CD4-positive, alpha-beta memory T cell (primary cell): ENCODE results near the gene CLEC2A. TPM values are rescaled to one million over a fixed set of nuclear protein-coding genes. Genes with fewer than 3 reads are reported as not detected.

Source experiments
- CTCF ChIA-PET: fragments of 350-600 bp; sonication (Branson Sonifier 250); formaldehyde crosslinking; loops from one replicate; lab custom pipeline; 2021; ENCODE audit warnings: inconsistent platforms; ENCODE audit not compliant: partially characterized antibody; lab: Charles Lee
- POLR2A ChIA-PET: fragments of 350-600 bp; sonication (Branson Sonifier 250); formaldehyde crosslinking; loops from one replicate; lab custom pipeline; 2021; ENCODE audit not compliant: partially characterized antibody; lab: Charles Lee
- DNase-seq, 5 donors: peaks; one replicate each; pipeline versions ENCODE4 v3.0.0 to v3.0.0-alpha.2; 2020 to 2022; ENCODE audit warnings: mixed read lengths in 1 of 5
- H3K27ac ChIP-seq: one replicate; pipeline ENCODE4 v1.7.0; 2013; ENCODE audit warnings: low read depth, low read length
- H3K27me3 ChIP-seq: 2 replicates; pipeline ENCODE4 v1.7.0; 2013; ENCODE audit warnings: mild to moderate bottlenecking, low read length, moderate library complexity; ENCODE audit not compliant: insufficient read depth
- H3K36me3 ChIP-seq: 2 replicates; pipeline ENCODE4 v1.7.0; 2013; ENCODE audit warnings: mild to moderate bottlenecking, low read length, moderate library complexity; ENCODE audit not compliant: insufficient read depth
- H3K4me1 ChIP-seq: 2 replicates; pipeline ENCODE4 v1.7.0; 2013; ENCODE audit warnings: mild to moderate bottlenecking, low read length, moderate library complexity; ENCODE audit not compliant: insufficient read depth
- H3K4me3 ChIP-seq, 2 donors: one replicate each; pipeline ENCODE4 v1.7.0; 2013; ENCODE audit warnings: low read length in 2 of 2, mild to moderate bottlenecking in 1 of 2
- H3K9me3 ChIP-seq, 2 donors: one replicate each; pipeline ENCODE4 v1.7.0; 2013; ENCODE audit warnings: low read length in 2 of 2, control low read depth in 1 of 2; ENCODE audit not compliant: control insufficient read depth in 1 of 2
- H3K27ac Mint-ChIP-seq, 7 donors: one replicate each; pipeline ENCODE4 v1.8.0; 2020 to 2021; ENCODE audit warnings: mixed read lengths in 7 of 7, mild to moderate bottlenecking in 6 of 7, inconsistent platforms in 3 of 7, moderate library complexity in 3 of 7
- H3K27me3 Mint-ChIP-seq, 2 donors: one replicate each; pipeline ENCODE4 v1.8.0; 2020 to 2021; ENCODE audit warnings: mixed read lengths in 2 of 2
- H3K36me3 Mint-ChIP-seq, 2 donors: one replicate each; pipeline ENCODE4 v1.8.0; 2020 to 2021; ENCODE audit warnings: mixed read lengths in 2 of 2, inconsistent platforms in 1 of 2, mild to moderate bottlenecking in 1 of 2
- H3K4me1 Mint-ChIP-seq, 4 donors: one replicate each; pipeline ENCODE4 v1.8.0; 2020 to 2021; ENCODE audit warnings: mixed read lengths in 4 of 4, mild to moderate bottlenecking in 1 of 4
- H3K4me3 Mint-ChIP-seq, 8 donors: one replicate each; pipeline ENCODE4 v1.8.0; 2020 to 2021; ENCODE audit warnings: mixed read lengths in 8 of 8, mild to moderate bottlenecking in 7 of 8, moderate library complexity in 6 of 8, inconsistent platforms in 3 of 8
- H3K9me3 Mint-ChIP-seq, 8 donors: one replicate each; pipeline ENCODE4 v1.8.0; 2020 to 2021; ENCODE audit warnings: mixed read lengths in 8 of 8, mild to moderate bottlenecking in 5 of 8, inconsistent platforms in 3 of 8, moderate library complexity in 1 of 8
- intact Hi-C: fragments of 100-400 bp; cut with micrococcal nuclease; formaldehyde crosslinking; loops from one replicate; pipeline ENCODE4 v1.15.1; 2023
- polyA plus RNA-seq, 2 donors: library from polyadenylated mRNA; unstranded; fragments of 300-500 nt; fragmentation: Illumina TruSeq; gene quantifications; one replicate each; pipeline ENCODE4 v1.2.3, GENCODE V29; 2021
- total RNA-seq, 2 experiments: library from RNA; stranded (reverse); gene quantifications; one replicate each; pipeline ENCODE4 v1.2.3, GENCODE V29; 2021

The CLEC2A gene
- total and polyA plus RNA-seq, 4 experiments from 2014 or later, result not detected

DNA sequence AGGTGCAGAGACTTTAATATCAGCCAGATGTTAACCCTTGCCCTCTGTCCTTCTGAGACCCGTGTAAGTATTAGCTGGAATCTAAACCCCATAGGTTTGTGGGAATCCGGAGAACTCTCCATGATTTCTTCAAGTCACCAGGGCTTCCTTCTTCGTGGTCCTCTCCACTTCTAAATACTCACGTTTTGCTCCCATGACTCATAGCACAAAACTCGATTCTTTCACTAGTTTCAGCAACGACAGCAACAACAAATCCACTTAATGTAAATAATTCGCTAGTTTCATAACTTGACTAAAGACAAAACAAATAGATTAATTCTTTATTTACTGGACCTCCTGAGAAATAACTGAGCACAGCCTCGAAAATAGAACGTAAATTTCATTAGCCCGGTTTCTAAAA, 4.4 kb upstream of the CLEC2A start:
- H3K27ac ChIP-seq, result no peak overlapping the region
- H3K4me3 Mint-ChIP-seq, result no peak overlapping the region
- intact Hi-C loops, result no loop called here
- ChIA-PET POLR2A (no interaction called here), CTCF (interaction anchor here (1.6 kb wide), 1 partner anchor 9 kb away, joined by 3 read pairs; no protein-coding TSS in a partner anchor)
- no peaks in the 10 kb centered on the region for H3K9me3 ChIP-seq
- H3K36me3 ChIP-seq, result no peaks in the 10 kb centered on the region
- H3K9me3 Mint-ChIP-seq, result no peaks in the 10 kb centered on the region
- H3K4me1 ChIP-seq, result no peaks in the 10 kb centered on the region
- H3K4me1 Mint-ChIP-seq, result peaks cover 0 to 5% (median under 1%) of the 10 kb centered on the region in 4 donors
- peaks cover 0 to 7% of the 10 kb centered on the region in 2 donors for H3K27me3 Mint-ChIP-seq
- H3K27me3 ChIP-seq, result no peaks in the 10 kb centered on the region
- H3K36me3 Mint-ChIP-seq, result no peaks in the 10 kb centered on the region
- no peak overlapping the region for H3K4me3 ChIP-seq
- no peak overlapping the region for H3K27ac Mint-ChIP-seq
- no peak for DNase-seq

DNA sequence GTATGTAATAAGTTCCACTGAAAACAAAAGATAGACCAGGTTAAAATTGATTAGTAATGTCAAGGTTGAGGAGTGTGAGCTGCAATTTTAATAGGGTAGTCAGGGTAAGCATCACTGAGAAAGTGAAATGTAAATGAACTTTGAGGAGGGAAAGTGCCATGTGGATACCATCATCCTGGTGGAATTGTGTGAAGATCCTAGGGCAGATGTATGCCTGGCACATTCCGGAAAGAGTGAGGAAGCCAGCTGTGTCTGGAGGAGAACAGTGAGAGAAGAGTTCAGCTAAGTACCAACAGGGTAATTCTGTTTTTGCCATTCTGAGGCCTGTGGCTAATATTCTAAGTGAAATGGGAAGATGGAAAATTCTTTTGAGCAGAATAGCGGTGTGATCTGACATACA, 2.9 kb upstream of the CLEC2A start:
- H3K27ac Mint-ChIP-seq, result no peak overlapping the region
- no peak overlapping the region for H3K4me3 ChIP-seq
- CTCF ChIA-PET, result interaction anchor here (1.5 kb wide), 1 partner anchor 121 kb away, joined by 7 read pairs; no protein-coding TSS in a partner anchor
- DNase-seq, result no peak
- H3K27ac ChIP-seq, result no peak overlapping the region
- no peaks in the 10 kb centered on the region for H3K36me3 ChIP-seq
- H3K9me3 ChIP-seq, result no peaks in the 10 kb centered on the region
- H3K27me3 ChIP-seq, result no peaks in the 10 kb centered on the region
- intact Hi-C loops, result no loop called here
- POLR2A ChIA-PET, result interaction anchor here (0.9 kb wide), 1 partner anchor 174 kb away, joined by 3 read pairs; the partner anchor contains the start of gene CD69
- H3K27me3 Mint-ChIP-seq, result peaks cover 0 to 4% of the 10 kb centered on the region in 2 donors
- H3K9me3 Mint-ChIP-seq, result no peaks in the 10 kb centered on the region
- H3K4me1 ChIP-seq, result no peaks in the 10 kb centered on the region
- H3K4me3 Mint-ChIP-seq, result no peak overlapping the region
- H3K36me3 Mint-ChIP-seq, result no peaks in the 10 kb centered on the region
- H3K4me1 Mint-ChIP-seq, result no peaks in the 10 kb centered on the region

DNA sequence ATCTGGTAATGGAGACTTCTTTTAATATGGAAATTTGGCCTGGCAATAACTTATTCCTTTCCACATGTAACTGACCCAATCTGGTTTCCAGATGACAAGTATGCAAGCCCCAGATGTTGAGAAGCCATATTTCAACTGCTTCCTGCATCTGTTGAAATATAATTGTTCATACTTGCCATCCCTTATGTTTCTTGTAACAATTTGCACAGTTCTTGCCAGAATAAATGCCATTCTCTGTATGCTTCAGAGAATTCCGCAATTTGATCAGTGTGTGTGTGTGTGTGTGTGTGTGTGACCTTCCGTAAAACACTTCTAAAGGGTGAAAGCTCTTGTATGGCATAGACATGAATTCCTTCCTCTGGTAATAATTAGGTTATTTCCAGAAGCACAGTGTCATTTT, 1.8 kb upstream of the CLEC2A start:
- Histone ChIP-seq H3K27ac (no peak overlapping the region), H3K36me3 (no peaks in the 10 kb centered on the region), H3K4me3 (no peak overlapping the region), H3K27me3 (no peaks in the 10 kb centered on the region), H3K9me3 (no peaks in the 10 kb centered on the region), H3K4me1 (no peaks in the 10 kb centered on the region)
- no peak overlapping the region for H3K27ac Mint-ChIP-seq
- no peak overlapping the region for H3K4me3 Mint-ChIP-seq
- no peak for DNase-seq
- CTCF ChIA-PET, result interaction anchor here (1.5 kb wide), 1 partner anchor 120 kb away, joined by 7 read pairs; no protein-coding TSS in a partner anchor
- peaks cover 0 to 4% of the 10 kb centered on the region in 2 donors for H3K27me3 Mint-ChIP-seq
- no peaks in the 10 kb centered on the region for H3K36me3 Mint-ChIP-seq
- intact Hi-C loops, result no loop called here
- H3K9me3 Mint-ChIP-seq, result no peaks in the 10 kb centered on the region
- POLR2A ChIA-PET, result interaction anchor here (0.6 to 0.9 kb wide), 2 partner anchors 173 to 749 kb away, joined by 3 read pairs; partner anchors contain the start of gene CD69
- no peaks in the 10 kb centered on the region for H3K4me1 Mint-ChIP-seq

DNA sequence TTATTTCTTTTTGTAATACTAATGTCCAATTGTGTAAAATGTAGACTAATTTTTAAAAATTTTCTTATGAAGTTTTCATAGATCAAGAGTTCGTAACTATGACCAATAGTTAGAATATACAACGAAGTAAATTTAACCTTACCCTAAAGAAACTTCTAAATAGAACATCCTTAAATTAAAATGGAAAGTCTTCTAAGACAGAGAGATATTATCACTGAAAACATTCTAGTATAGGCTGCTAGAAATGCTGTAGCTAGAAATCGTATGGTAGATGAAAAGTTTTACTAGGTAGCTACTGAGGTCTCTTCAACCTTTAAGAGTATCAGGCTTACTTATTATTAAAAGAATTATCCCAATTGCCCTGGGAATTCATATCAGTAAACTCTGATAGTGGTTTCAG, 925 bp downstream of the CLEC2A start:
- ChIA-PET POLR2A (no interaction called here), CTCF (interaction anchor here (1.5 kb wide), 1 partner anchor 117 kb away, joined by 9 read pairs; no protein-coding TSS in a partner anchor)
- Histone ChIP-seq H3K4me3 (no peak overlapping the region), H3K27ac (no peak overlapping the region), H3K36me3 (no peaks in the 10 kb centered on the region), H3K27me3 (no peaks in the 10 kb centered on the region), H3K9me3 (no peaks in the 10 kb centered on the region), H3K4me1 (no peaks in the 10 kb centered on the region)
- no peak for DNase-seq
- Mint-ChIP-seq H3K27ac (no peak overlapping the region), H3K27me3 (peaks cover 1 to 8% of the 10 kb centered on the region in 2 donors), H3K4me1 (no peaks in the 10 kb centered on the region), H3K4me3 (no peak overlapping the region), H3K36me3 (no peaks in the 10 kb centered on the region), H3K9me3 (no peaks in the 10 kb centered on the region)
- intact Hi-C loops, result no loop called here

DNA sequence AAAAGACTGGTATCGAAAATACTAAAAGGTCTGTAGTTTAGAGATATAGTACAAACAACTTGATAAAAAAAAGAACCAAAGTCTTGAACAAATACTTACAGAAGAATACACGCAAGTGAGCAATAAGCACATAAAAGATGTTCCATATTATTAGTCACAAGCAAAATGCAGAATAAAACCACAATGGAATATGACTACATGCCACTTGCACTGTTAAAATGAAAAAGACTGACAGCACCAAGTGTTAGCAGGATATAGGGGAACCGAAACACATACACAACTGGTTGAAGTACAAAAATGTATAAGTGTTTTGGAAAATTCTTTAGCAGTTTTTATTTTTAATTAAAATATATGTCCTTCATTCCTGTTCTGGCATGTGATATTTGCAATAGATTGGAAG, 3.6 kb downstream of the CLEC2A start:
- H3K36me3 Mint-ChIP-seq, result no peaks in the 10 kb centered on the region
- CTCF ChIA-PET, result interaction anchor here (1.4 to 6.7 kb wide), 3 partner anchors 112 to 186 kb away, joined by 3 to 116 read pairs (median 52); no protein-coding TSS in a partner anchor

DNA sequence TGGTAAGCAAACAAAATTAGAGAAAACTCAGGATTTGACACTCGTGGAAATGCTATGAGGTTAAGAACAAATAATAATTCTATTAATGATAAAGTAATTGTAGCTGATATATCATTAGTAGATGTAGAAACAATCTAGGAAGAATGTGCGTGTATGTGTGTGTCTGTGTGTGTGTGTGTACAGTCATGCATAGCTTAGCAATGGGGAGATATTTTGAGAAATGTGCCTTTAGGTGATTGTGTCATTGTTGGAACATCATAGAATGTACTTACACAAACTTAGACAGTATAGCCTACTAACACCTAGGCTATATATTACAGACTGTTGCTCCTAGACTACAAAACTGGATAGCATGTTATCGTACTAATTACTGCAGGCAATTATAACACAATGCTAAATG, 5.3 kb downstream of the CLEC2A start:
- peaks cover 1 to 6% of the 10 kb centered on the region in 2 donors for H3K27me3 Mint-ChIP-seq
- Histone ChIP-seq H3K9me3 (no peaks in the 10 kb centered on the region), H3K4me3 (no peak overlapping the region), H3K27me3 (no peaks in the 10 kb centered on the region), H3K27ac (no peak overlapping the region), H3K36me3 (no peaks in the 10 kb centered on the region), H3K4me1 (no peaks in the 10 kb centered on the region)
- H3K4me3 Mint-ChIP-seq, result no peak overlapping the region
- intact Hi-C loops, result loop anchor here (1.0 kb wide), 3 partner anchors 58 to 129 kb away; partner anchors contain the start of gene CLEC2B
- no peak overlapping the region for H3K27ac Mint-ChIP-seq
- no peak for DNase-seq
- peaks cover 0 to 3% (median 0%) of the 10 kb centered on the region in 8 donors for H3K9me3 Mint-ChIP-seq
- peaks cover 5 to 10% (median 5%) of the 10 kb centered on the region in 4 donors for H3K4me1 Mint-ChIP-seq
- ChIA-PET POLR2A (interaction anchor here (1.0 kb wide), 1 partner anchor 56 kb away, joined by 3 read pairs; no protein-coding TSS in a partner anchor), CTCF (interaction anchor here (0.9 to 6.7 kb wide), 10 partner anchors 9 to 213 kb away, joined by 3 to 116 read pairs (median 4); no protein-coding TSS in a partner anchor)
- H3K36me3 Mint-ChIP-seq, result no peaks in the 10 kb centered on the region

More for the DNA sequence above, 3.6 kb downstream of the CLEC2A start:
- no peak for DNase-seq
- POLR2A ChIA-PET, result no interaction called here
- Histone ChIP-seq H3K4me1 (no peaks in the 10 kb centered on the region), H3K4me3 (no peak overlapping the region), H3K36me3 (no peaks in the 10 kb centered on the region), H3K27me3 (no peaks in the 10 kb centered on the region), H3K27ac (no peak overlapping the region), H3K9me3 (no peaks in the 10 kb centered on the region)
- Mint-ChIP-seq H3K9me3 (no peaks in the 10 kb centered on the region), H3K27ac (no peak overlapping the region), H3K4me1 (peaks cover 0 to 5% (median 4%) of the 10 kb centered on the region in 4 donors), H3K4me3 (no peak overlapping the region), H3K27me3 (peaks cover 1 to 8% of the 10 kb centered on the region in 2 donors)
- intact Hi-C loops, result no loop called here

DNA sequence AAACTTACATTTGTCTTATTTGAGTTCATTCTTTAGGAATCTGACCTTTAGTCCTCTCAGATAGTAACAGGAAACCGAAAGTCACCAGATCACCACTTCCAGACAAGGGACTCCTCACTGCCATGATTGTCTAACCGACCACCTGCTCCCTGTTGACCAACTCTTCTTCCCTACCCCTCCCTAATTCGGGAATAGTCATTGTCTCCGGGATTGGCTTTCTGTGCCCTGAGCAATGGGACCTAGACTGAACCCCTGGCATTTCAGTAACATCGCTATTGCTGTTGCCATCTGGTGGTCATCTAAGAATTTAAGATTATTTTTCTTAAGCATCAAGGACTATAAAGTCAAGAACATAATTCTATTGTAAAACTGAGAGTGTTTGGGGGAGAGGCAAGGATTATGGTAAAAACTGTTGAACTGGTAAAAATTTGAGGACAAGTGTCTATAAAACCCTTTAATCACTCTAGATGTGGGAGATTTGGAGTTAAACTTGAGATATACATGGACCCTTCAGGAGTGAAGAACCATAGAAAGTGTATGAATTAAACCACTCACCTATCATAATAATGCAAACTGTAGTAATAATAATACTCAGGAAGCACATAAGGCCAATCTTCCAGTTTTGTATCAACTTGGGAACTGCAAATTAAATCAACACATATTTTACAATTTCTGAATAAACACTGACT, 6.3 kb downstream of the CLEC2A start:
- Histone ChIP-seq H3K4me3 (peak overlapping the region in 1 of 2 donors; percentile 17), H3K27me3 (no peaks in the 10 kb centered on the region), H3K36me3 (no peaks in the 10 kb centered on the region), H3K9me3 (no peaks in the 10 kb centered on the region), H3K4me1 (no peaks in the 10 kb centered on the region), H3K27ac (no peak overlapping the region)
- H3K27ac Mint-ChIP-seq, result peak overlapping the region in 1 of 7 donors; percentile 81
- H3K36me3 Mint-ChIP-seq, result no peaks in the 10 kb centered on the region
- peaks cover 1 to 6% of the 10 kb centered on the region in 2 donors for H3K27me3 Mint-ChIP-seq
- H3K4me1 Mint-ChIP-seq, result peaks cover 5 to 10% (median 5%) of the 10 kb centered on the region in 4 donors
- peak overlapping the region in 7 of 8 donors; percentile 51 to 86 (median 78) for H3K4me3 Mint-ChIP-seq
- ChIA-PET CTCF (interaction anchor here (0.8 to 6.7 kb wide), 11 partner anchors 8 to 214 kb away, joined by 3 to 116 read pairs (median 4); no protein-coding TSS in a partner anchor), POLR2A (interaction anchor here (0.8 to 1.2 kb wide), 3 partner anchors 57 to 175 kb away, joined by 3 to 7 read pairs (median 6); partner anchors contain the start of gene CLEC2B)
- DNase-seq, result peak in 4 of 5 donors; percentile 46 to 50 (median 48)
- intact Hi-C loops, result loop anchor here (1.0 kb wide), 4 partner anchors 57 to 176 kb away; partner anchors contain the start of gene CLEC2B
- peaks cover 0 to 3% (median 0%) of the 10 kb centered on the region in 8 donors for H3K9me3 Mint-ChIP-seq
